Kidney epithelial cell (primary cell): ENCODE data around the gene RLN1. TPM values are rescaled to one million over a fixed set of nuclear protein-coding genes. Genes with fewer than 3 reads are reported as not detected.
"Not testable (repeated sequence)": the region's sequence is repeated elsewhere in the genome, so short reads cannot be mapped to it uniquely, and the experiment has no call there.

Experiments used
- DNase-seq: peaks from one replicate; pipeline ENCODE4 v3.0.0-alpha.2; 2010; ENCODE audit warnings: low read depth
- H3K27me3 ChIP-seq: 2 replicates; pipeline ENCODE4 v1.6.0; 2011; ENCODE audit warnings: low read length; ENCODE audit not compliant: control insufficient read depth, insufficient read depth
- H3K36me3 ChIP-seq: 2 replicates; pipeline ENCODE4 v1.5.1; 2011; ENCODE audit warnings: low read length; ENCODE audit not compliant: control insufficient read depth, insufficient read depth
- H3K4me3 ChIP-seq: 2 replicates; pipeline ENCODE4 v1.5.1; 2011; ENCODE audit warnings: low read depth, mild to moderate bottlenecking, control low read depth, low read length
- CTCF ChIP-seq: IDR thresholded peaks from 2 replicates; pipeline ENCODE4 v1.5.1; 2011; ENCODE audit warnings: mild to moderate bottlenecking, moderate library complexity, low read length, control low read depth, inconsistent platforms; ENCODE audit not compliant: insufficient read depth, poor library complexity, severe bottlenecking
- total RNA-seq: library from RNA; depleted of rRNA; stranded (reverse); fragments of >200 nt; gene quantifications from 2 replicates; pipeline ENCODE4 v1.2.3, GENCODE V29; 2015

RLN1 gene
- total RNA-seq, 1 donor from 2014 or later: not detected

DNA sequence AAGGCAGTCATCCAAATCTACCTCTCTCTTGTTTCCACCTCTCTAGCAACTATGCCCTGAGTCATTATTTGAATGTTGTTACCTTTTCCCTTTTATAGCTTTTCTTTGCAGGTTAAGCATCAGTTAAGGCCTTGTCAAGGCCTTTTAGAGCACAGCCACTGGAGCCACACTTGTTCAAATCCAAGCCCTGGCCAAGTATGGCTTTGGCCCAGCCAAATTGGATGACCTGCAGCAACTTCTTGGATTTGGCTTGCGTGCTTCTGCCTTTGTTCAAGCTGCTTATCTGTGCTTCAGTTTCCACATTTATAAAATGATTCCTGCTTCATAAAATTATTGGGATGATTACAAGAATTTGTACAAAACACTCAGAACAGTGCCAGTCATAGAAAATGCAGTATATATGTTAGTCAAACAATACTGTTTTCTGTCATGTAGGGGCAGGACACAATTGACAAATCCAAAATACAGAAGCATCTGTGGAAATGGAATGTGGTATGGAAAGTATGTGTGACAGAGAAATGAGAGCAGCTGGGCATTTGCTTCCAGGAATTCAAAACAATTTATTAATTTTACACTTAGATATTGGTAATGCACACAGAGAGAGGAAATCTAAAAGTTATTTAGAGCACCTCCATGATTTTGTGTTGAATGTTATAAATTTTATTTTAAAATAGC lies 17.9 kb upstream of the RLN1 start:
- Histone ChIP-seq H3K36me3 (no peaks in the 10 kb centered on the region), H3K27me3 (no peaks in the 10 kb centered on the region), H3K4me3 (no peak overlapping the region)
- no peak for DNase-seq
- TF ChIP-seq CTCF: no peak

GRCh38 chr9:5355817-5356216 lies 16.1 kb upstream of the RLN1 start:
- DNase-seq: no peak
- Histone ChIP-seq H3K36me3 (no peaks in the 10 kb centered on the region), H3K4me3 (no peak overlapping the region), H3K27me3 (no peaks in the 10 kb centered on the region)
- no peak for TF ChIP-seq CTCF

DNA sequence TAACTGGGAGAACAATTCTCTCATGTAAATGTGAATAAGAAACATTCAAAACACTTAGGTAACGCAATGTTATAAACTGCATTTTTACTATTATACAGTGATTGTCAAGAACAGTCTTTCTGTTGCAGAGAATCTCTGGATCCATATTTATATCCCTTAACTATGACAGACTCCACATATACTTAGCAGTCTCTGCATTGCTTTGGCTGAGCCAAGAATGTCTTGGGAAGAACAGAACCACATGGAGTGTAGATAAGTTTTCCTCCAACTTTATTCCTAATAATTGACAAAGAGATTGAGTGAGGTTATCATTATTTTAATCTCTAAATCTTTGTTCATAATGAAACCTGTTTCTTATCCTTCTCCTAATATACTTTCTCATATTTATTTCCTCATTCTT lies 15.6 kb upstream of the RLN1 start:
- Histone ChIP-seq H3K27me3 (no peaks in the 10 kb centered on the region), H3K4me3 (no peak overlapping the region), H3K36me3 (no peaks in the 10 kb centered on the region)
- no peak for TF ChIP-seq CTCF
- DNase-seq: no peak

- Histone ChIP-seq H3K4me3 (no peak overlapping the region), H3K27me3 (no peaks in the 10 kb centered on the region), H3K36me3 (no peaks in the 10 kb centered on the region)
- TF ChIP-seq CTCF: no peak
- no peak for DNase-seq
Measured at GRCh38 chr9:5354184-5354583, 14.5 kb upstream of the RLN1 start.

DNA sequence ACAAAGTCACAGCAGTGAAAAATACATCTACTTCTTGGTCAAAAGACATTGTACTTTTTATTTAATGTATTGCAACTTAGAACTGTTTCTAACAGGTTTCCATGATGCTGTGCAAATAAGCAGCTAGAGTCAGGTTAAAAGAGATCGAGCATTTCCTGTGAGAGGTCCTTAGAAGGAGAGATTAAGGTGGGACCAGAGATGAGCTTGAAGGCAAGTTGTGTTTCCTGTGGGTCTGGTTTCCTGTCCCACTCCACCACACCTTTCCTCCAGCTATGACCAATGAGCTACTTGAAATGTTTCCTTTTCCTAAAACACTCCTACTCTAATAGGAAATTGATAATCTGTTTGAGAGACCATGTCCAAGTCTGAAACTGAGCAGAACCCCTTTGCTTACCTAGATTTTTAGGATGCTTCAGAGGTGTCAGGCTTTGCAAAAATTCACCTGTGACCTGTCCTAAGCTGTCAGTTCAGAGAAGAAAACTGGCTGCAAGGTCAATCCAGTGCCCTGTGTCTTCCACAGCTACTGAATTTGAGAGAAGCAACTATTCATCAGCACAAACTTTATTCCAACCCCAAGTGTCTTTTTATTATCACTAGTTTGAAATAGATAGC lies 13.1 kb upstream of the RLN1 start:
- DNase-seq: no peak
- H3K27me3 ChIP-seq: no peaks in the 10 kb centered on the region
- no peak for TF ChIP-seq CTCF
- no peaks in the 10 kb centered on the region for H3K36me3 ChIP-seq
- H3K4me3 ChIP-seq: no peak overlapping the region

GRCh38 chr9:5336688-5337087 lies 3.0 kb downstream of the RLN1 start:
- DNase-seq: no peak
- no peak for TF ChIP-seq CTCF

DNA sequence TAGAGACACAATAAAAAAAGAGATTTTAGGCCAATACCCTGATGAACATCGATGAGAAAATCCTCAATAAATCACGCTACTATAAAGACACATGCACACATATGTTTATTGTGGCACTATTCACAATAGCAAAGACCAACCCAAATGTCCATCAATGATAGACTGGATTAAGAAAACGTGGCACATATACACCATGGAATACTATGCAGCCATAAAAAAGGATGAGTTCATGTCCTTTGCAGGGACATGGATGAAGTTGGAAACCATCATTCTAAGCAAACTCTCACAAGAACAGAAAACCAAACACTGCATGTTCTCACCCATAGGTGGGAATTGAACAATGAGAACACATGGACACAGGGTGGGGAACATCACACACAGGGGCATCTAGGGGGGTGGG lies 8.4 kb downstream of the RLN1 start:
- H3K4me3 ChIP-seq, DNase-seq, H3K27me3 ChIP-seq, H3K36me3 ChIP-seq: not testable (repeated sequence)

More at GRCh38 chr9:5336688-5337087, 3.0 kb downstream of the RLN1 start:
- Histone ChIP-seq H3K4me3 (no peak overlapping the region), H3K27me3 (no peaks in the 10 kb centered on the region), H3K36me3 (no peaks in the 10 kb centered on the region)
